HepG2 (cell line): ENCODE measurements around the gene B3GNT9. TPM values are rescaled to one million over a fixed set of nuclear protein-coding genes. Genes with fewer than 3 reads are reported as not detected.

Experiments
- AKAP8 ChIP-seq: sonication (generic); formaldehyde crosslinking; IDR thresholded peaks from 2 replicates; pipeline ENCODE4 v1.5.1; 2020; ENCODE audit warnings: mild to moderate bottlenecking, missing genetic modification reagents
- DNMT1 ChIP-seq: sonication (generic); formaldehyde crosslinking; IDR thresholded peaks from 2 replicates; pipeline ENCODE4 v1.5.1; 2020; ENCODE audit warnings: mild to moderate bottlenecking, missing genetic modification reagents
- MAFF ChIP-seq: IDR thresholded peaks from 2 replicates; pipeline ENCODE4 v1.6.1; 2011; ENCODE audit warnings: low read depth, low read length, improper control_type of control experiment
- SKI ChIP-seq: fragments of 450-650 bp; IDR thresholded peaks from one replicate; pipeline ENCODE4 v1.6.1; 2018; ENCODE audit warnings: mild to moderate bottlenecking; ENCODE audit not compliant: partially characterized antibody
- TSC22D2 ChIP-seq: sonication (generic); formaldehyde crosslinking; IDR thresholded peaks from 2 replicates; pipeline ENCODE4 v1.5.1; 2020; ENCODE audit warnings: missing genetic modification reagents, mild to moderate bottlenecking, borderline replicate concordance
- ZNF24 ChIP-seq: fragments of 450-650 bp; IDR thresholded peaks from 2 replicates; pipeline ENCODE4 v1.6.1; 2017; ENCODE audit warnings: antibody characterized with exemption, mild to moderate bottlenecking
- ZNF589 ChIP-seq: sonication (generic); formaldehyde crosslinking; conservative IDR thresholded peaks from 2 replicates; pipeline ENCODE4 v1.8.0; 2022; ENCODE audit warnings: mild to moderate bottlenecking, moderate library complexity, missing genetic modification reagents
- ZSCAN12 ChIP-seq: sonication (generic); formaldehyde crosslinking; IDR thresholded peaks from 2 replicates; pipeline ENCODE4 v1.9.0; 2021; ENCODE audit warnings: mild to moderate bottlenecking, missing genetic modification reagents
- ZSCAN22 ChIP-seq: sonication (generic); formaldehyde crosslinking; IDR thresholded peaks from 2 replicates; pipeline ENCODE4 v1.4.0; 2020; ENCODE audit warnings: mild to moderate bottlenecking, missing genetic modification reagents
- polyA plus RNA-seq, 8 experiments: library from polyadenylated mRNA; depleted of rRNA in 3 of 8; stranded (reverse) in 7 of 8; unstranded in 1 of 8; fragments of >200 nt; fragmentation: Illumina TruSeq in 4 of 8; extraction: Trizol in 4 of 8; gene quantifications; 2 replicates each; pipeline versions ENCODE4 v1.2.1 to v1.2.3, GENCODE V29; 2011 to 2016; ENCODE audit warnings: low read depth in 4 of 8, missing spikeins in 1 of 8, mixed read lengths in 1 of 8; ENCODE audit not compliant: insufficient read depth in 1 of 8
- total RNA-seq, 5 experiments: library from RNA; depleted of rRNA; stranded (reverse); fragments of >200 nt; fragmentation: Illumina TruSeq; extraction: Trizol; gene quantifications; 2 replicates each; pipeline ENCODE4 v1.2.3, GENCODE V29; 2016; ENCODE audit warnings: low read depth in 1 of 5
- TF ChIP-seq, protein P1 (sequence below): sonication (generic); formaldehyde crosslinking; IDR thresholded peaks from 2 replicates; pipeline ENCODE4 v1.4.0; 2020; ENCODE audit warnings: missing genetic modification reagents, borderline replicate concordance
- TF ChIP-seq, protein P2 (sequence below): sonication (generic); formaldehyde crosslinking; IDR thresholded peaks from 2 replicates; pipeline ENCODE4 v1.4.0; 2020; ENCODE audit warnings: missing genetic modification reagents
- TF ChIP-seq, protein P3 (sequence below): sonication (generic); formaldehyde crosslinking; conservative IDR thresholded peaks from 2 replicates; pipeline ENCODE4 v1.8.0; 2022; ENCODE audit warnings: mild to moderate bottlenecking, moderate library complexity, missing genetic modification reagents
- TF ChIP-seq, protein P4 (sequence below): sonication (generic); formaldehyde crosslinking; IDR thresholded peaks from 2 replicates; pipeline ENCODE4 v1.9.0; 2022; ENCODE audit warnings: low read depth, missing genetic modification reagents
- TF ChIP-seq, protein P5 (sequence below): sonication (generic); formaldehyde crosslinking; IDR thresholded peaks from 2 replicates; pipeline ENCODE4 v1.8.0; 2022; ENCODE audit warnings: missing genetic modification reagents, mild to moderate bottlenecking, borderline replicate concordance
- TF ChIP-seq, protein P6 (sequence below): sonication (generic); formaldehyde crosslinking; IDR thresholded peaks from 2 replicates; pipeline ENCODE4 v1.4.0; 2020; ENCODE audit warnings: mild to moderate bottlenecking, low read depth, missing genetic modification reagents

Gene B3GNT9
- total and polyA plus RNA-seq, 2 of the 13 experiments (the other 11 are each of a cell fraction or from before 2014, with no cell fraction given): 1.5 to 3.1 TPM

DNA sequence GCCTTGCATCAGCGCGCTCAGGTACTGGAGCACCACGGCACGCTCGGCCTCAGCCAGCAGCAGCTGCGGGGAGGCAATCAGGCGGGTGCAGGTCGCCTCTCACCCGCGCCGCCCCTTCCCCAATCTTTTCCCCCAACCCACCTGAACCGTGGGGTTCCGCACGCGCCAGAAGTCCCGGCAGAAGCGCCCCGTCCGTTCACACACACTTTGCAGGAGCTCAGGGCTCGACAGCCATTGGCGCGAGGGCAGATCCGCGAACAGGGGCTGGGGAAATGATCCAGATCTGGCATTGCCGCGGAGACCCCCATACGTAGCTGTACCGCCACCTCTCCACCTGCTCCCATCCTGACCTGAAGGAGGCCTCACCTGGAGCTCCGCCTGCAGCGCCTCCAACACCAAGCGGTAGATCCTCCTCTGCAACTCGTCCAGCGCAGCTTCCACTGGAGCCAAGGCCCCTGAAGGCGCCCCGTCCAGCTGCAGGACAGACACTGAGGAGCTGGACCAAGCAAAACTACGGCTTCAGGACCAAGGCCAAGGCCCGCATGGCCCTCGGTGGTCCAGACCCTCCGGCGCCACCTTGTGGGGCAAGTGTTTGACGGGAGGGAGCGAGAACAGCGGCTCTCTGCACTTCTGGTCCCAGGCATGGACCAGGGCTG lies 34.3 kb upstream of the B3GNT9 start (continued):
- TF ChIP-seq, protein P1, sequence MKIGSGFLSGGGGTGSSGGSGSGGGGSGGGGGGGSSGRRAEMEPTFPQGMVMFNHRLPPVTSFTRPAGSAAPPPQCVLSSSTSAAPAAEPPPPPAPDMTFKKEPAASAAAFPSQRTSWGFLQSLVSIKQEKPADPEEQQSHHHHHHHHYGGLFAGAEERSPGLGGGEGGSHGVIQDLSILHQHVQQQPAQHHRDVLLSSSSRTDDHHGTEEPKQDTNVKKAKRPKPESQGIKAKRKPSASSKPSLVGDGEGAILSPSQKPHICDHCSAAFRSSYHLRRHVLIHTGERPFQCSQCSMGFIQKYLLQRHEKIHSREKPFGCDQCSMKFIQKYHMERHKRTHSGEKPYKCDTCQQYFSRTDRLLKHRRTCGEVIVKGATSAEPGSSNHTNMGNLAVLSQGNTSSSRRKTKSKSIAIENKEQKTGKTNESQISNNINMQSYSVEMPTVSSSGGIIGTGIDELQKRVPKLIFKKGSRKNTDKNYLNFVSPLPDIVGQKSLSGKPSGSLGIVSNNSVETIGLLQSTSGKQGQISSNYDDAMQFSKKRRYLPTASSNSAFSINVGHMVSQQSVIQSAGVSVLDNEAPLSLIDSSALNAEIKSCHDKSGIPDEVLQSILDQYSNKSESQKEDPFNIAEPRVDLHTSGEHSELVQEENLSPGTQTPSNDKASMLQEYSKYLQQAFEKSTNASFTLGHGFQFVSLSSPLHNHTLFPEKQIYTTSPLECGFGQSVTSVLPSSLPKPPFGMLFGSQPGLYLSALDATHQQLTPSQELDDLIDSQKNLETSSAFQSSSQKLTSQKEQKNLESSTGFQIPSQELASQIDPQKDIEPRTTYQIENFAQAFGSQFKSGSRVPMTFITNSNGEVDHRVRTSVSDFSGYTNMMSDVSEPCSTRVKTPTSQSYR (CRISPR knock-in tag): peak; percentile 68
- TF ChIP-seq, protein P2, sequence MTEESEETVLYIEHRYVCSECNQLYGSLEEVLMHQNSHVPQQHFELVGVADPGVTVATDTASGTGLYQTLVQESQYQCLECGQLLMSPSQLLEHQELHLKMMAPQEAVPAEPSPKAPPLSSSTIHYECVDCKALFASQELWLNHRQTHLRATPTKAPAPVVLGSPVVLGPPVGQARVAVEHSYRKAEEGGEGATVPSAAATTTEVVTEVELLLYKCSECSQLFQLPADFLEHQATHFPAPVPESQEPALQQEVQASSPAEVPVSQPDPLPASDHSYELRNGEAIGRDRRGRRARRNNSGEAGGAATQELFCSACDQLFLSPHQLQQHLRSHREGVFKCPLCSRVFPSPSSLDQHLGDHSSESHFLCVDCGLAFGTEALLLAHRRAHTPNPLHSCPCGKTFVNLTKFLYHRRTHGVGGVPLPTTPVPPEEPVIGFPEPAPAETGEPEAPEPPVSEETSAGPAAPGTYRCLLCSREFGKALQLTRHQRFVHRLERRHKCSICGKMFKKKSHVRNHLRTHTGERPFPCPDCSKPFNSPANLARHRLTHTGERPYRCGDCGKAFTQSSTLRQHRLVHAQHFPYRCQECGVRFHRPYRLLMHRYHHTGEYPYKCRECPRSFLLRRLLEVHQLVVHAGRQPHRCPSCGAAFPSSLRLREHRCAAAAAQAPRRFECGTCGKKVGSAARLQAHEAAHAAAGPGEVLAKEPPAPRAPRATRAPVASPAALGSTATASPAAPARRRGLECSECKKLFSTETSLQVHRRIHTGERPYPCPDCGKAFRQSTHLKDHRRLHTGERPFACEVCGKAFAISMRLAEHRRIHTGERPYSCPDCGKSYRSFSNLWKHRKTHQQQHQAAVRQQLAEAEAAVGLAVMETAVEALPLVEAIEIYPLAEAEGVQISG (CRISPR knock-in tag): peak; percentile 90
- TF ChIP-seq MAFF: 0 out of 2 replicates have a peak, but pooled peaks have one; percentile 6
- peak; percentile 96 for TF ChIP-seq TSC22D2 (CRISPR knock-in tag)
- TF ChIP-seq, protein P3, sequence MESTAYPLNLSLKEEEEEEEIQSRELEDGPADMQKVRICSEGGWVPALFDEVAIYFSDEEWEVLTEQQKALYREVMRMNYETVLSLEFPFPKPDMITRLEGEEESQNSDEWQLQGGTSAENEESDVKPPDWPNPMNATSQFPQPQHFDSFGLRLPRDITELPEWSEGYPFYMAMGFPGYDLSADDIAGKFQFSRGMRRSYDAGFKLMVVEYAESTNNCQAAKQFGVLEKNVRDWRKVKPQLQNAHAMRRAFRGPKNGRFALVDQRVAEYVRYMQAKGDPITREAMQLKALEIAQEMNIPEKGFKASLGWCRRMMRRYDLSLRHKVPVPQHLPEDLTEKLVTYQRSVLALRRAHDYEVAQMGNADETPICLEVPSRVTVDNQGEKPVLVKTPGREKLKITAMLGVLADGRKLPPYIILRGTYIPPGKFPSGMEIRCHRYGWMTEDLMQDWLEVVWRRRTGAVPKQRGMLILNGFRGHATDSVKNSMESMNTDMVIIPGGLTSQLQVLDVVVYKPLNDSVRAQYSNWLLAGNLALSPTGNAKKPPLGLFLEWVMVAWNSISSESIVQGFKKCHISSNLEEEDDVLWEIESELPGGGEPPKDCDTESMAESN (CRISPR knock-in tag): peak; percentile 98
- TF ChIP-seq AKAP8: no peak
- TF ChIP-seq ZSCAN22 (CRISPR knock-in tag): no peak
- TF ChIP-seq DNMT1 (CRISPR knock-in tag): peak; percentile 77; the same call in 1 of the 2 replicates
- TF ChIP-seq, protein P4, sequence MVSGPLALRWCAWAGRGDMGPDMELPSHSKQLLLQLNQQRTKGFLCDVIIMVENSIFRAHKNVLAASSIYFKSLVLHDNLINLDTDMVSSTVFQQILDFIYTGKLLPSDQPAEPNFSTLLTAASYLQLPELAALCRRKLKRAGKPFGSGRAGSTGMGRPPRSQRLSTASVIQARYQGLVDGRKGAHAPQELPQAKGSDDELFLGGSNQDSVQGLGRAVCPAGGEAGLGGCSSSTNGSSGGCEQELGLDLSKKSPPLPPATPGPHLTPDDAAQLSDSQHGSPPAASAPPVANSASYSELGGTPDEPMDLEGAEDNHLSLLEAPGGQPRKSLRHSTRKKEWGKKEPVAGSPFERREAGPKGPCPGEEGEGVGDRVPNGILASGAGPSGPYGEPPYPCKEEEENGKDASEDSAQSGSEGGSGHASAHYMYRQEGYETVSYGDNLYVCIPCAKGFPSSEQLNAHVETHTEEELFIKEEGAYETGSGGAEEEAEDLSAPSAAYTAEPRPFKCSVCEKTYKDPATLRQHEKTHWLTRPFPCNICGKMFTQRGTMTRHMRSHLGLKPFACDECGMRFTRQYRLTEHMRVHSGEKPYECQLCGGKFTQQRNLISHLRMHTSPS (CRISPR knock-in tag): peak; percentile 70; the same call in 1 of the 2 replicates
- TF ChIP-seq, protein P5, sequence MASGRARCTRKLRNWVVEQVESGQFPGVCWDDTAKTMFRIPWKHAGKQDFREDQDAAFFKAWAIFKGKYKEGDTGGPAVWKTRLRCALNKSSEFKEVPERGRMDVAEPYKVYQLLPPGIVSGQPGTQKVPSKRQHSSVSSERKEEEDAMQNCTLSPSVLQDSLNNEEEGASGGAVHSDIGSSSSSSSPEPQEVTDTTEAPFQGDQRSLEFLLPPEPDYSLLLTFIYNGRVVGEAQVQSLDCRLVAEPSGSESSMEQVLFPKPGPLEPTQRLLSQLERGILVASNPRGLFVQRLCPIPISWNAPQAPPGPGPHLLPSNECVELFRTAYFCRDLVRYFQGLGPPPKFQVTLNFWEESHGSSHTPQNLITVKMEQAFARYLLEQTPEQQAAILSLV (CRISPR knock-in tag): peak; percentile 43
- TF ChIP-seq ZNF24: 0 out of 2 replicates have a peak, but pooled peaks have one; percentile 35
- TF ChIP-seq SKI: peak; percentile 48
- TF ChIP-seq, protein P6, sequence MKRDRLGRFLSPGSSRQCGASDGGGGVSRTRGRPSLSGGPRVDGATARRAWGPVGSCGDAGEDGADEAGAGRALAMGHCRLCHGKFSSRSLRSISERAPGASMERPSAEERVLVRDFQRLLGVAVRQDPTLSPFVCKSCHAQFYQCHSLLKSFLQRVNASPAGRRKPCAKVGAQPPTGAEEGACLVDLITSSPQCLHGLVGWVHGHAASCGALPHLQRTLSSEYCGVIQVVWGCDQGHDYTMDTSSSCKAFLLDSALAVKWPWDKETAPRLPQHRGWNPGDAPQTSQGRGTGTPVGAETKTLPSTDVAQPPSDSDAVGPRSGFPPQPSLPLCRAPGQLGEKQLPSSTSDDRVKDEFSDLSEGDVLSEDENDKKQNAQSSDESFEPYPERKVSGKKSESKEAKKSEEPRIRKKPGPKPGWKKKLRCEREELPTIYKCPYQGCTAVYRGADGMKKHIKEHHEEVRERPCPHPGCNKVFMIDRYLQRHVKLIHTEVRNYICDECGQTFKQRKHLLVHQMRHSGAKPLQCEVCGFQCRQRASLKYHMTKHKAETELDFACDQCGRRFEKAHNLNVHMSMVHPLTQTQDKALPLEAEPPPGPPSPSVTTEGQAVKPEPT (CRISPR knock-in tag): peak; percentile 23; the same call in 1 of the 2 replicates
- TF ChIP-seq ZSCAN12 (CRISPR knock-in tag): no peak
- peak; percentile 95 for TF ChIP-seq ZNF589 (CRISPR knock-in tag)
